Stimulated activated memory B cell treated with anti-CD40 and anti-IgM and Interleukin-4, amounts not matched to agents 10 μg/mL and 1 μg/mL and 100 μg/mL, for 72 hours (primary cell): Measurements from ENCODE around the gene RPL26.
"Not testable (repeated sequence)": the region's sequence is repeated elsewhere in the genome, so short reads cannot be mapped to it uniquely, and the experiment has no call there.

Experiments
- ATAC-seq: fragments of 150-1000 bp; cut with Tn5 transposase; 2 replicates; pipeline ENCODE4 v1.10.0; 2021
- H3K27ac Mint-ChIP-seq: one replicate; pipeline ENCODE4 v1.8.0; 2022; ENCODE audit warnings: mild to moderate bottlenecking, mixed read lengths
- H3K27me3 Mint-ChIP-seq: one replicate; pipeline ENCODE4 v1.8.0; 2022; ENCODE audit warnings: mixed read lengths
- H3K36me3 Mint-ChIP-seq: one replicate; pipeline ENCODE4 v1.8.0; 2022; ENCODE audit warnings: mixed read lengths
- H3K4me1 Mint-ChIP-seq: one replicate; pipeline ENCODE4 v1.8.0; 2022; ENCODE audit warnings: mixed read lengths
- H3K4me3 Mint-ChIP-seq: one replicate; pipeline ENCODE4 v1.8.0; 2022; ENCODE audit warnings: mild to moderate bottlenecking, moderate library complexity, mixed read lengths
- H3K9me3 Mint-ChIP-seq: one replicate; pipeline ENCODE4 v1.8.0; 2022; ENCODE audit warnings: mixed read lengths

Gene RPL26

GRCh38 chr17:8406174-8406573 is 23.2 kb upstream of the RPL26 start:
- H3K27me3 Mint-ChIP-seq = peaks cover 67% of the 10 kb centered on the region
- H3K27ac Mint-ChIP-seq = no peak overlapping the region
- no peak overlapping the region for H3K4me3 Mint-ChIP-seq
- no peak for ATAC-seq
- no peaks in the 10 kb centered on the region for H3K36me3 Mint-ChIP-seq
- peaks cover 8% of the 10 kb centered on the region for H3K4me1 Mint-ChIP-seq
- no peaks in the 10 kb centered on the region for H3K9me3 Mint-ChIP-seq

GRCh38 chr17:8405499-8406016 is 22.6 kb upstream of the RPL26 start:
- no peak overlapping the region for H3K4me3 Mint-ChIP-seq
- H3K27ac Mint-ChIP-seq = no peak overlapping the region
- no peaks in the 10 kb centered on the region for H3K36me3 Mint-ChIP-seq
- H3K9me3 Mint-ChIP-seq = no peaks in the 10 kb centered on the region
- H3K27me3 Mint-ChIP-seq = peaks cover 73% of the 10 kb centered on the region
- ATAC-seq = no peak
- peaks cover 8% of the 10 kb centered on the region for H3K4me1 Mint-ChIP-seq

DNA sequence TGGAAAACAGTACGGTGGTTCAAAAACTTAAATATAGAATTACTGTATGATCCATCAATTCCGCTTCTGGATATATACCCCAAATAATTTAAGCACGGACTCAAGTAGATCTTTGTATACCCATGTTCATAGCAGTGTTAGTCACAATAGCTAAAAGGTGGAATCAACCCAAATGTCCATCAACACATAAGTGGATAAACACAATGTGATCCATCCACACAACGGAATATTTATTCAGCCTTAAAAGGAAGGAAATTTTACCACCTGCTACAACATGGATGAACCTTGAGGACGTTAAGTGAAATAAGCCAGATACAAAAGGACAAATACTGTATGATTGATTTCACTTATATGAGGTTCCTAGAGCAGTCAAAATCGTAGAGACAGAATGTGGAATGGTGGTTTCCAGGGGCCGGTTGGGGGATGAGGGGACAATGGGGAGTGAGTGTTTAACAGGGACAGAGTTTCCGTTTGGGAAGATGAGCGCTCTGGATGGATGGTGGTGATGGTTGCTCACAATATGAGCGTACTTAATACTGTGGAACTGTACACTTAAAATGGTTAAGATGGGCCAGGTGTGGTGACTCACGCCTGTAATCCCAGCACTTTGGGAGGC is 20.0 kb upstream of the RPL26 start:
- peaks cover 63% of the 10 kb centered on the region for H3K27me3 Mint-ChIP-seq
- no peak for ATAC-seq
- H3K4me3 Mint-ChIP-seq = no peak overlapping the region
- H3K27ac Mint-ChIP-seq = no peak overlapping the region
- H3K4me1 Mint-ChIP-seq = no peaks in the 10 kb centered on the region
- no peaks in the 10 kb centered on the region for H3K9me3 Mint-ChIP-seq
- no peaks in the 10 kb centered on the region for H3K36me3 Mint-ChIP-seq

DNA sequence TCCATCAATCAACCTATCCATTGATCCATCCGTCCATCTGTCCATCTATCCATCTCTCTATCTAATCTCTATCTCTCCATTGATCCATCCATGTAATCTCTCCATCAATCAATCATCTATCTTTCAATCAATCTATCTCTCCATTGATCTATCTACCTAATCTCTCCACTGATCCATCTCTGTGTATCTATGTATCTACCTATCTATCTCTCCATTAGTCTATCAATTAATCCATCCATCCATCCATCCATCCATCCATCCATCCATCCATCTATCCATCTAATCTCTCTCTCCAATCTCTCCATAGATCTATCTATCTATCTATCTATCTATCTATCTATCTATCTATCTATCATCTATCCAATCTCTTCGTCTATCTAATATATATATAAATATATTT is 18.1 kb upstream of the RPL26 start:
- Mint-ChIP-seq H3K9me3 (no peaks in the 10 kb centered on the region), H3K36me3 (no peaks in the 10 kb centered on the region), H3K27me3 (peaks cover 56% of the 10 kb centered on the region), H3K4me3 (no peak overlapping the region), H3K4me1 (no peaks in the 10 kb centered on the region), H3K27ac (no peak overlapping the region)
- ATAC-seq = no peak

DNA sequence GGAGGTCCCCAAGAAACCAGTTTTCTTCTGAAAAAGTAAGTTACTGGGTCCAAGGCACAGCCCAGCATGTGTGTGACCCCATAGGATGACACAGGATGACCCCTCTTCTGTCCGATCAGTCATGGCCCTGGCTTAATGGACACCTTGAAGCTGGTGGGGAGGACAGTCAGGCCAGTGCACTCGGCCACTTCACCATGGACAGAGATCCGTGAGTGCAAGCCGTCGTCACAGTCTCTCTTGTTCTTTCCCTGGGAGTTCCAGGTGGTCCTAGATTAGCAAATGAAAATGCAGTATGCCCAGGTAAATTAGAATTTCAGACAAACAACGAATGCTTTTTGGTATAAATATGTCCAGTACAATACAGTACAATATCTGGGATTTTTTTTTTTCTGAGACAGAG is 16.0 kb upstream of the RPL26 start:
- ATAC-seq = no peak
- H3K36me3 Mint-ChIP-seq = no peaks in the 10 kb centered on the region
- H3K4me1 Mint-ChIP-seq = peaks cover under 1% of the 10 kb centered on the region
- no peaks in the 10 kb centered on the region for H3K9me3 Mint-ChIP-seq
- H3K4me3 Mint-ChIP-seq = no peak overlapping the region
- no peak overlapping the region for H3K27ac Mint-ChIP-seq
- peaks cover 43% of the 10 kb centered on the region for H3K27me3 Mint-ChIP-seq

DNA sequence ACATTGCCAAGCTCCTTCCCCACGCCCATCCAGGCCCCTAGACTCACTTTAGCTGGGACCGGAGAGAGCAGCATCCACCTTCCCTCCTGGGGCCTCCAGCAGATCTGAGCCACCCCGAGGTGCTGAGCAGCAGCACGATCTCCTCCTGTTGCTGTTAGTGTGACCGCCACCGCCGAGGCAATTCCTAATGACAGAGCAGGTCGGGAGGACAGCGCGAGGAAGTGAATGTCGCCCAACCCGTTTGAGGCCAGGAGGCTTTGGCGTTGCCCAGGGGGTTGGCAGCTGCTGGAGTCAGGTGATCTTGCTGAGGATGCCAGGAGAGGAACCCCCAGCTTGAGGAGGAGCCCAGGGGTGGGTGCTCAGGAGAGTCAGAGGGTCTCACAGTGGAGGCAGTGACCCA is 14.6 kb upstream of the RPL26 start, which contains the start of gene RNF222:
TSS of gene RNF222 (minus strand) at position 192 of the 400 bp plus-strand sequence. CDS start 4,366 bp downstream, outside the sequence.
- H3K27me3 Mint-ChIP-seq = peaks cover 34% of the 10 kb centered on the region
- H3K4me1 Mint-ChIP-seq = peaks cover 10% of the 10 kb centered on the region

GRCh38 chr17:8394497-8394896 is 11.5 kb upstream of the RPL26 start:
- H3K27ac Mint-ChIP-seq, H3K4me1 Mint-ChIP-seq, ATAC-seq: not testable (repeated sequence)

More for the DNA sequence above, 14.6 kb upstream of the RPL26 start, which contains the start of gene RNF222:
- no peaks in the 10 kb centered on the region for H3K36me3 Mint-ChIP-seq
- no peak within 1 kb of the TSS for H3K4me3 Mint-ChIP-seq
- no peaks in the 10 kb centered on the region for H3K9me3 Mint-ChIP-seq
- ATAC-seq = no peak
- no peak within 1 kb of the TSS for H3K27ac Mint-ChIP-seq

GRCh38 chr17:8393470-8394231 is 10.7 kb upstream of the RPL26 start:
- Mint-ChIP-seq H3K27me3 (peaks cover 11% of the 10 kb centered on the region), H3K4me1 (peaks cover 10% of the 10 kb centered on the region), H3K36me3 (no peaks in the 10 kb centered on the region), H3K27ac (peak overlapping the region; percentile 72), H3K9me3 (no peaks in the 10 kb centered on the region), H3K4me3 (no peak overlapping the region)
- ATAC-seq = no peak

More at GRCh38 chr17:8394497-8394896, 11.5 kb upstream of the RPL26 start:
- not testable (repeated sequence) for H3K4me3 Mint-ChIP-seq, H3K36me3 Mint-ChIP-seq, H3K9me3 Mint-ChIP-seq
- H3K27me3 Mint-ChIP-seq = peaks cover 11% of the 10 kb centered on the region

- Mint-ChIP-seq H3K9me3 (no peaks in the 10 kb centered on the region), H3K27ac (peak overlapping the region; percentile 72), H3K27me3 (peaks cover 9% of the 10 kb centered on the region), H3K4me1 (peaks cover 10% of the 10 kb centered on the region), H3K36me3 (no peaks in the 10 kb centered on the region), H3K4me3 (no peak overlapping the region)
- peak; percentile 45 for ATAC-seq
Measured at GRCh38 chr17:8392674-8393469, 9.9 kb upstream of the RPL26 start.

DNA sequence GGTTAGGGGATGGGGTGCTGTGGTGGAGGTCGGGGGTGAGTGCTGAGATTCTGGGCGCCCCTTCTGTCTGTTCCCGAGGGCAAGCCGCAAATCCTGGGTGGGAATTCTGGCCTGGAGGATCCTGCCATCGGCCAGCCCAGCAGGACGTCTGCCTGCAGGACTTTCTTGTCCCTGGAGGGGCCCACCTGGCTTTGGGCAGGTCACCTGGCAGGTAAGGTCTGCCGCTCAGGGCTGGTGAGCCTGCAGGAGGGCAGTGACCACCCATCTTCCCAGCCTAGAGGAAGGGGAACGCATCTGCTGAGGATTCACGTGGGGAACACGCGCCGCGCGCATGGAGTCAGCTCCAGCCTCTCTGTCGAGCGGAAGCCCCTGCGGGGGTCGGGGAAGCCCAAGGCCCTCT is 9.3 kb upstream of the RPL26 start:
- no peaks in the 10 kb centered on the region for H3K36me3 Mint-ChIP-seq
- no peak overlapping the region for H3K27ac Mint-ChIP-seq
- H3K4me1 Mint-ChIP-seq = peaks cover 10% of the 10 kb centered on the region
- H3K27me3 Mint-ChIP-seq = peaks cover 3% of the 10 kb centered on the region
- no peak for ATAC-seq
- no peaks in the 10 kb centered on the region for H3K9me3 Mint-ChIP-seq
- no peak overlapping the region for H3K4me3 Mint-ChIP-seq

DNA sequence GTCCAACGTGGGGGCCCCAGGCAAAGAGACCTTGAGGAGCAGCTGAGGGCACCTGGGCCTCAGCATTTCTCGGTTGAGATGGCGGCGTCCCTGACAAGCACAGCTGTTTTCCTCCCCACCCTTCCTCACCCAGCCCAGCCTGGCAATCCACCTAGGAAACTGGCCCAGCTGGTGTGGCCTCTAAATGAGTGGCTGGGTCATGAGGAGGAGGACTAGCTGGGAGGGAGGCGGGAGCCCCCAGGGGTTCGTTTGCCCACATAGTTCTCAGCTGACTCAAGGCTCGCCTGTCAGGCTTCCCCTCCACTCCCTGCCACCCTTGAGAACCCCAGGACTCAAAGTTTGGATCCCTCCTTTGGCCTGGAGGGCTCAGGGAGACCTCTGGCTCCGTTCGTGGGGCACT is 8.7 kb upstream of the RPL26 start:
- Mint-ChIP-seq H3K36me3 (no peaks in the 10 kb centered on the region), H3K4me3 (no peak overlapping the region), H3K4me1 (peaks cover 12% of the 10 kb centered on the region), H3K27ac (no peak overlapping the region), H3K27me3 (no peaks in the 10 kb centered on the region), H3K9me3 (no peaks in the 10 kb centered on the region)
- no peak for ATAC-seq

GRCh38 chr17:8387914-8388651 is 5.1 kb upstream of the RPL26 start:
- H3K9me3 Mint-ChIP-seq = no peaks in the 10 kb centered on the region
- no peak overlapping the region for H3K4me3 Mint-ChIP-seq
- no peaks in the 10 kb centered on the region for H3K27me3 Mint-ChIP-seq
- peaks cover 24% of the 10 kb centered on the region for H3K4me1 Mint-ChIP-seq
- no peak for ATAC-seq
- H3K27ac Mint-ChIP-seq = no peak overlapping the region
- H3K36me3 Mint-ChIP-seq = peaks cover under 1% of the 10 kb centered on the region

GRCh38 chr17:8386841-8387240 is 3.8 kb upstream of the RPL26 start:
- Mint-ChIP-seq H3K27me3 (no peaks in the 10 kb centered on the region), H3K4me1 (peaks cover 24% of the 10 kb centered on the region), H3K27ac (no peak overlapping the region), H3K4me3 (no peak overlapping the region), H3K36me3 (peaks cover 11% of the 10 kb centered on the region), H3K9me3 (no peaks in the 10 kb centered on the region)
- ATAC-seq = no peak

GRCh38 chr17:8384801-8385378 is 1.9 kb upstream of the RPL26 start:
- H3K27ac Mint-ChIP-seq = no peak overlapping the region
- H3K9me3 Mint-ChIP-seq = no peaks in the 10 kb centered on the region
- H3K4me1 Mint-ChIP-seq = peaks cover 37% of the 10 kb centered on the region
- peaks cover 31% of the 10 kb centered on the region for H3K36me3 Mint-ChIP-seq
- no peaks in the 10 kb centered on the region for H3K27me3 Mint-ChIP-seq
- ATAC-seq = no peak
- H3K4me3 Mint-ChIP-seq = peak overlapping the region; percentile 83
